ENCODE measurements around the gene PRDX2.

The PRDX2 gene

GRCh38 chr19:12815088-12815487 lies 13.5 kb upstream of the PRDX2 start:
- H3K79me2 ChIP-seq (ENCODE audit: control insufficient read depth, insufficient read depth, low read length), result no peaks in the 10 kb centered on the region
- DNase-seq, result no peak
- no peak overlapping the region for H3K27ac ChIP-seq (ENCODE audit: low read depth, low read length)
- no peak overlapping the region for H4K5ac ChIP-seq (ENCODE audit: low read length)
- H3K18ac ChIP-seq (ENCODE audit: low read length), result no peak overlapping the region
- H2BK15ac ChIP-seq (replicated peaks; ENCODE audit: low read depth), result no peak overlapping the region
- H3K56ac ChIP-seq (ENCODE audit: low read length), result no peak overlapping the region
- no peaks in the 10 kb centered on the region for H3K4me1 ChIP-seq (ENCODE audit: control insufficient read depth, low read depth, low read length)
- H2BK5ac ChIP-seq (ENCODE audit: low read length), result no peak overlapping the region
- H3K4me2 ChIP-seq (ENCODE audit: low read length), result no peak overlapping the region
- no peak overlapping the region for H2BK120ac ChIP-seq (ENCODE audit: low read depth, low read length)
- no peaks in the 10 kb centered on the region for H3K27me3 ChIP-seq (ENCODE audit: insufficient read depth, low read length, poor library complexity)
- H4K8ac ChIP-seq (ENCODE audit: low read depth, low read length), result no peak overlapping the region
- H3K23ac ChIP-seq (ENCODE audit: low read length), result no peak overlapping the region
- H3K4me3 ChIP-seq (ENCODE audit: low read length), result no peak overlapping the region
- no peak overlapping the region for H2AK5ac ChIP-seq (ENCODE audit: low read length)
- WGBS (ENCODE audit: extremely low coverage, insufficient coverage, low lambda C conversion rate), result no CpG with 5 or more reads among the region's 7 CpGs
- no peak overlapping the region for H3K9ac ChIP-seq (ENCODE audit: low read length)
- peaks cover 5% of the 10 kb centered on the region for H3K36me3 ChIP-seq (ENCODE audit: control insufficient read depth, insufficient read depth, low read length)
- no peaks in the 10 kb centered on the region for H3K79me1 ChIP-seq (ENCODE audit: low read length)
- H3K4ac ChIP-seq (ENCODE audit: low read depth, low read length), result no peak overlapping the region

GRCh38 chr19:12806242-12807081 lies 4.9 kb upstream of the PRDX2 start, which contains the start of gene RNASEH2A:
RNASEH2A (plus strand) TSS chr19:12806584; CDS start chr19:12806674, 90 bp downstream.
- Histone ChIP-seq H3K4me1 (ENCODE audit: control insufficient read depth, low read depth, low read length) (peaks cover 3% of the 10 kb centered on the region), H2AK5ac (ENCODE audit: low read length) (peak within 1 kb of the TSS; percentile 61), H3K79me2 (ENCODE audit: control insufficient read depth, insufficient read depth, low read length) (peaks cover 3% of the 10 kb centered on the region), H3K4me3 (ENCODE audit: low read length) (peak within 1 kb of the TSS; percentile 77), H4K5ac (ENCODE audit: low read length) (no peak within 1 kb of the TSS), H2BK15ac (replicated peaks; ENCODE audit: low read depth) (no peak within 1 kb of the TSS), H3K27me3 (ENCODE audit: insufficient read depth, low read length, poor library complexity) (no peaks in the 10 kb centered on the region), H3K27ac (ENCODE audit: low read depth, low read length) (no peak within 1 kb of the TSS), H3K18ac (ENCODE audit: low read length) (no peak within 1 kb of the TSS), H3K4ac (ENCODE audit: low read depth, low read length) (peak within 1 kb of the TSS; percentile 22), H3K56ac (ENCODE audit: low read length) (peak within 1 kb of the TSS; percentile 99), H4K8ac (ENCODE audit: low read depth, low read length) (peak within 1 kb of the TSS; percentile 83), H3K9ac (ENCODE audit: low read length) (peak within 1 kb of the TSS; percentile 94), H3K36me3 (ENCODE audit: control insufficient read depth, insufficient read depth, low read length) (peaks cover 4% of the 10 kb centered on the region), H2BK5ac (ENCODE audit: low read length) (peak within 1 kb of the TSS; percentile 70), H3K79me1 (ENCODE audit: low read length) (peaks cover 7% of the 10 kb centered on the region), H3K4me2 (ENCODE audit: low read length) (peak within 1 kb of the TSS; percentile 88), H2BK120ac (ENCODE audit: low read depth, low read length) (no peak within 1 kb of the TSS), H3K23ac (ENCODE audit: low read length) (no peak within 1 kb of the TSS)
- no CpG with 5 or more reads among the region's 66 CpGs for WGBS (ENCODE audit: extremely low coverage, insufficient coverage, low lambda C conversion rate)
- DNase-seq, result peak; percentile 94

GRCh38 chr19:12804051-12804450 lies 2.5 kb upstream of the PRDX2 start:
- Histone ChIP-seq H3K18ac (ENCODE audit: low read length) (no peak overlapping the region), H2BK15ac (replicated peaks; ENCODE audit: low read depth) (no peak overlapping the region), H3K79me2 (ENCODE audit: control insufficient read depth, insufficient read depth, low read length) (peaks cover 5% of the 10 kb centered on the region), H3K27ac (ENCODE audit: low read depth, low read length) (no peak overlapping the region), H4K5ac (ENCODE audit: low read length) (no peak overlapping the region), H2BK120ac (ENCODE audit: low read depth, low read length) (no peak overlapping the region), H2AK5ac (ENCODE audit: low read length) (no peak overlapping the region), H3K36me3 (ENCODE audit: control insufficient read depth, insufficient read depth, low read length) (peaks cover 4% of the 10 kb centered on the region), H3K79me1 (ENCODE audit: low read length) (peaks cover 12% of the 10 kb centered on the region), H3K27me3 (ENCODE audit: insufficient read depth, low read length, poor library complexity) (no peaks in the 10 kb centered on the region), H3K23ac (ENCODE audit: low read length) (no peak overlapping the region), H3K4me3 (ENCODE audit: low read length) (no peak overlapping the region), H4K8ac (ENCODE audit: low read depth, low read length) (no peak overlapping the region), H3K9ac (ENCODE audit: low read length) (no peak overlapping the region), H3K4ac (ENCODE audit: low read depth, low read length) (no peak overlapping the region), H2BK5ac (ENCODE audit: low read length) (no peak overlapping the region), H3K4me1 (ENCODE audit: control insufficient read depth, low read depth, low read length) (peaks cover 5% of the 10 kb centered on the region), H3K56ac (ENCODE audit: low read length) (no peak overlapping the region), H3K4me2 (ENCODE audit: low read length) (no peak overlapping the region)
- DNase-seq, result no peak
- WGBS (ENCODE audit: extremely low coverage, insufficient coverage, low lambda C conversion rate), result no CpG with 5 or more reads among the region's 26 CpGs

- Histone ChIP-seq H3K18ac (ENCODE audit: low read length) (no peak overlapping the region), H2AK5ac (ENCODE audit: low read length) (no peak overlapping the region), H3K36me3 (ENCODE audit: control insufficient read depth, insufficient read depth, low read length) (peaks cover 2% of the 10 kb centered on the region), H3K9ac (ENCODE audit: low read length) (peak overlapping the region; percentile 37), H3K79me2 (ENCODE audit: control insufficient read depth, insufficient read depth, low read length) (peaks cover 5% of the 10 kb centered on the region), H3K27me3 (ENCODE audit: insufficient read depth, low read length, poor library complexity) (no peaks in the 10 kb centered on the region), H3K4me3 (ENCODE audit: low read length) (no peak overlapping the region), H3K4me2 (ENCODE audit: low read length) (peak overlapping the region; percentile 91), H4K8ac (ENCODE audit: low read depth, low read length) (no peak overlapping the region), H2BK120ac (ENCODE audit: low read depth, low read length) (no peak overlapping the region), H2BK15ac (replicated peaks; ENCODE audit: low read depth) (no peak overlapping the region), H3K56ac (ENCODE audit: low read length) (peak overlapping the region; percentile 99), H3K27ac (ENCODE audit: low read depth, low read length) (no peak overlapping the region), H3K4me1 (ENCODE audit: control insufficient read depth, low read depth, low read length) (peaks cover 5% of the 10 kb centered on the region), H3K23ac (ENCODE audit: low read length) (no peak overlapping the region), H3K4ac (ENCODE audit: low read depth, low read length) (no peak overlapping the region), H3K79me1 (ENCODE audit: low read length) (peaks cover 12% of the 10 kb centered on the region), H2BK5ac (ENCODE audit: low read length) (no peak overlapping the region), H4K5ac (ENCODE audit: low read length) (no peak overlapping the region)
- WGBS (ENCODE audit: extremely low coverage, insufficient coverage, low lambda C conversion rate), result no CpG with 5 or more reads among the region's 22 CpGs
- DNase-seq, result no peak
These were observed 887 bp upstream of the PRDX2 start for GRCh38 chr19:12802267-12803106.

GRCh38 chr19:12800923-12801465 lies 606 bp downstream of the PRDX2 start:
- H3K4me3 ChIP-seq (ENCODE audit: low read length), result peak overlapping the region; percentile 97
- H4K5ac ChIP-seq (ENCODE audit: low read length), result no peak overlapping the region
- H3K4ac ChIP-seq (ENCODE audit: low read depth, low read length), result peak overlapping the region; percentile 11
- no peak overlapping the region for H3K23ac ChIP-seq (ENCODE audit: low read length)
- DNase-seq, result no peak
- no peak overlapping the region for H2AK5ac ChIP-seq (ENCODE audit: low read length)
- H3K27me3 ChIP-seq (ENCODE audit: insufficient read depth, low read length, poor library complexity), result no peaks in the 10 kb centered on the region
- H3K79me2 ChIP-seq (ENCODE audit: control insufficient read depth, insufficient read depth, low read length), result peaks cover 3% of the 10 kb centered on the region
- H2BK5ac ChIP-seq (ENCODE audit: low read length), result peak overlapping the region; percentile 27
- H2BK15ac ChIP-seq (replicated peaks; ENCODE audit: low read depth), result no peak overlapping the region
- no peak overlapping the region for H4K8ac ChIP-seq (ENCODE audit: low read depth, low read length)
- H2BK120ac ChIP-seq (ENCODE audit: low read depth, low read length), result no peak overlapping the region
- H3K18ac ChIP-seq (ENCODE audit: low read length), result peak overlapping the region; percentile 11
- WGBS (ENCODE audit: extremely low coverage, insufficient coverage, low lambda C conversion rate), result no CpG with 5 or more reads among the region's 38 CpGs
- H3K4me1 ChIP-seq (ENCODE audit: control insufficient read depth, low read depth, low read length), result peaks cover 4% of the 10 kb centered on the region
- H3K56ac ChIP-seq (ENCODE audit: low read length), result peak overlapping the region; percentile 99
- peak overlapping the region; percentile 91 for H3K4me2 ChIP-seq (ENCODE audit: low read length)
- peak overlapping the region; percentile 99 for H3K9ac ChIP-seq (ENCODE audit: low read length)
- H3K79me1 ChIP-seq (ENCODE audit: low read length), result peaks cover 5% of the 10 kb centered on the region
- peaks cover 2% of the 10 kb centered on the region for H3K36me3 ChIP-seq (ENCODE audit: control insufficient read depth, insufficient read depth, low read length)
- H3K27ac ChIP-seq (ENCODE audit: low read depth, low read length), result no peak overlapping the region
